ENCODE data around the gene PLA1A. TPM values are rescaled to one million over a fixed set of nuclear protein-coding genes. Genes with fewer than 3 reads are reported as not detected.
"Not testable (repeated sequence)": the region's sequence is repeated elsewhere in the genome, so short reads cannot be mapped to it uniquely, and the experiment has no call there.

PLA1A gene
- total and polyA plus RNA-seq, 8 donors = 1.1 to 16.9 (median 3.3) TPM; not detected in 2

GRCh38 chr3:119592861-119593260 lies 4.8 kb upstream of the PLA1A start:
- no peak for DNase-seq
- no peaks in the 10 kb centered on the region for H3K27me3 ChIP-seq
- no peaks in the 10 kb centered on the region for H3K36me3 ChIP-seq
- no peak for TF ChIP-seq POLR2A (IDR thresholded peaks at IDR 0.05)
- TF ChIP-seq, protein P1, sequence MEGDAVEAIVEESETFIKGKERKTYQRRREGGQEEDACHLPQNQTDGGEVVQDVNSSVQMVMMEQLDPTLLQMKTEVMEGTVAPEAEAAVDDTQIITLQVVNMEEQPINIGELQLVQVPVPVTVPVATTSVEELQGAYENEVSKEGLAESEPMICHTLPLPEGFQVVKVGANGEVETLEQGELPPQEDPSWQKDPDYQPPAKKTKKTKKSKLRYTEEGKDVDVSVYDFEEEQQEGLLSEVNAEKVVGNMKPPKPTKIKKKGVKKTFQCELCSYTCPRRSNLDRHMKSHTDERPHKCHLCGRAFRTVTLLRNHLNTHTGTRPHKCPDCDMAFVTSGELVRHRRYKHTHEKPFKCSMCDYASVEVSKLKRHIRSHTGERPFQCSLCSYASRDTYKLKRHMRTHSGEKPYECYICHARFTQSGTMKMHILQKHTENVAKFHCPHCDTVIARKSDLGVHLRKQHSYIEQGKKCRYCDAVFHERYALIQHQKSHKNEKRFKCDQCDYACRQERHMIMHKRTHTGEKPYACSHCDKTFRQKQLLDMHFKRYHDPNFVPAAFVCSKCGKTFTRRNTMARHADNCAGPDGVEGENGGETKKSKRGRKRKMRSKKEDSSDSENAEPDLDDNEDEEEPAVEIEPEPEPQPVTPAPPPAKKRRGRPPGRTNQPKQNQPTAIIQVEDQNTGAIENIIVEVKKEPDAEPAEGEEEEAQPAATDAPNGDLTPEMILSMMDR (IDR thresholded peaks at IDR 0.05) = no peak
- TF ChIP-seq POLR2AphosphoS5 (IDR thresholded peaks at IDR 0.05) = no peak
- TF ChIP-seq EP300 (IDR thresholded peaks at IDR 0.05) = no peak
- no peaks in the 10 kb centered on the region for H3K9me3 ChIP-seq
- intact Hi-C loops (cut with DNase I; ENCODE audit: low total_unique reads) = no loop called here
- no peak overlapping the region for H3K4me3 ChIP-seq
- H3K27ac ChIP-seq = no peak overlapping the region
- WGBS, 5 donors = 57 to 74% (median 59%) methylated on average over 1 of the region's 1 CpG
- peaks cover 4 to 23% (median 10%) of the 10 kb centered on the region in 4 donors for H3K4me1 ChIP-seq

DNA sequence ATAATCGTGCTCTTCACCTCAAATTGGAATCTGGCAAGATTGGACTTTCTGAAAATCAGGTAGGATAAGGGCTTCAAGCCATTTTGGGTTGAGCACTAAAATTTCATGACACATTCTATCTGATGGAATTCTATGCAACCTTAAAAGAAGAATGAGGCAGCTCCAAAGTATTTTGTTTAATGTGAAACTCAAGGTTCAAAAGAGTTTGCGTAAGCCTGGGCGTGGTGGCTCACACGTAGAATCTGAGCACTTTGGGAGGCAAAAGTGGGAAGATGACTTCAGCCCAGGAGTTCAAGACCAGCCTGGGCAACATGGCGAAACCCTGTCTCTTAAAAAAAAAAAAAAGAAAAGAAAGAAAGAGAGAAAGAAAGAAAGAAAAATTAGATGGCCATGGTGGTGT lies 3.6 kb upstream of the PLA1A start:
- no peak overlapping the region for H3K27ac ChIP-seq
- TF ChIP-seq EP300 (IDR thresholded peaks at IDR 0.05) (no peak), POLR2AphosphoS5 (IDR thresholded peaks at IDR 0.05) (no peak), POLR2A (IDR thresholded peaks at IDR 0.05) (no peak)
- TF ChIP-seq, protein P1 (IDR thresholded peaks at IDR 0.05) = no peak
- intact Hi-C loops (cut with DNase I; ENCODE audit: low total_unique reads) = no loop called here
- H3K36me3 ChIP-seq = no peaks in the 10 kb centered on the region
- H3K4me3 ChIP-seq = no peak overlapping the region
- no peak for DNase-seq
- no peaks in the 10 kb centered on the region for H3K27me3 ChIP-seq
- peaks cover 4 to 29% (median 15%) of the 10 kb centered on the region in 4 donors for H3K4me1 ChIP-seq
- 80 to 88% (median 85%) methylated on average over 5 of the region's 5 CpGs for WGBS, 5 donors
- H3K9me3 ChIP-seq = no peaks in the 10 kb centered on the region

GRCh38 chr3:119594929-119595328 lies 2.8 kb upstream of the PLA1A start:
- H3K27me3 ChIP-seq; DNase-seq; H3K4me3 ChIP-seq; intact Hi-C loops (cut with DNase I; ENCODE audit: low total_unique reads); H3K9me3 ChIP-seq; H3K27ac ChIP-seq; H3K36me3 ChIP-seq: not testable (repeated sequence)
- peaks cover 4 to 29% (median 16%) of the 10 kb centered on the region in 4 donors for H3K4me1 ChIP-seq
- WGBS, 5 donors = 85 to 95% (median 91%) methylated on average over 1 of the region's 1 CpG

DNA sequence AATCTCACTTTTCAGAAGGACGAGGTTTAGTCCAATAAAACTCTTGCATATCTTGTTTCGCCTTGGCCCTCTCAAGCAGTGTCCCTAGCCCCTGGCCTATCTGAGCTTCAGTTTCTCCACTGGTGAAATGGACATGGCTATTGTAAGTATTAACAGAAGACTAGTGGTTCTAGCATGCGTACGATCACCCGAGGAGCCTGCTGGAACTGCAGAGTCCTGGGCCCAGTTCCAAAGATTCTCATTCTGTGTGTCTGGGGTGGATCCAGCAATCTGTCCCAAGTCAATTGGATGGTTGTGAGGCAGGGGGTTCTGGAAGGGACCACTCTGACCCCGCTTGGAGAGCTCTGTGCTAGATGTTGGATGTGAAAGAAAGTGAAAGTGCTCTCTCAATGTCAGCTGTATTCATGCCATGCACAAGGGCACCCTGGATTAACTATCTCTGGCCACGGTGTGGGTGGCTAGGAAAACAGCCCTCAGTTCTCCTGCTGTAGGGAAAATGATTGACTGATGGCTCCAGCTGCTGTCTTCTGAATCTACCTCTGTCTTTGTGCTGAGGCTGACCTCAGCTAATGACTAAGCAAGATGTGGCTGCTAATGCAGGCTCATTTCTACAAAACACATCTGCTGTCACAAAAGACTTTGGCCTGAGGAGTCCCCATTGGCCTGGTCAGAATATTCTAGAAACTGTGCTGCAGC lies 1.9 kb upstream of the PLA1A start:
- intact Hi-C loops (cut with DNase I; ENCODE audit: low total_unique reads) = no loop called here
- H3K27me3 ChIP-seq = no peaks in the 10 kb centered on the region
- peak in 1 of 2 donors; percentile 11 for DNase-seq
- TF ChIP-seq EP300 (IDR thresholded peaks at IDR 0.05) = no peak
- TF ChIP-seq POLR2AphosphoS5 (IDR thresholded peaks at IDR 0.05) = no peak
- TF ChIP-seq, protein P1 (IDR thresholded peaks at IDR 0.05) = no peak
- no peak for TF ChIP-seq POLR2A (IDR thresholded peaks at IDR 0.05)
- peak overlapping the region in 3 of 4 donors; percentile 19 to 28 (median 25) for H3K4me3 ChIP-seq
- peaks cover 4 to 29% (median 16%) of the 10 kb centered on the region in 4 donors for H3K4me1 ChIP-seq
- no peak overlapping the region for H3K27ac ChIP-seq
- WGBS, 5 donors = 71 to 80% (median 79%) methylated on average over 7 of the region's 7 CpGs
- no peaks in the 10 kb centered on the region for H3K9me3 ChIP-seq
- H3K36me3 ChIP-seq = no peaks in the 10 kb centered on the region

- 82 to 89% (median 86%) methylated on average over 6 of the region's 6 CpGs for WGBS, 5 donors
- Histone ChIP-seq H3K27ac (peak overlapping the region in 1 of 5 donors; percentile 79), H3K4me3 (peak overlapping the region in 1 of 4 donors; percentile 19), H3K36me3 (no peaks in the 10 kb centered on the region), H3K4me1 (peaks cover 4 to 29% (median 16%) of the 10 kb centered on the region in 4 donors), H3K27me3 (no peaks in the 10 kb centered on the region), H3K9me3 (no peaks in the 10 kb centered on the region)
- peak in 1 of 2 donors; percentile 12 for DNase-seq
- intact Hi-C loops (cut with DNase I; ENCODE audit: low total_unique reads) = no loop called here
- TF ChIP-seq, protein P1 (IDR thresholded peaks at IDR 0.05) = no peak
- TF ChIP-seq EP300 (IDR thresholded peaks at IDR 0.05) = no peak
- no peak for TF ChIP-seq POLR2AphosphoS5 (IDR thresholded peaks at IDR 0.05)
- TF ChIP-seq POLR2A (IDR thresholded peaks at IDR 0.05) = no peak
Measured at GRCh38 chr3:119596398-119596797, 1.3 kb upstream of the PLA1A start.
